Activated B cell treated with CpG ODN at 0.5 μM for 24 hours (primary cell): ENCODE results near the gene SERPINB11. TPM values are rescaled to one million over a fixed set of nuclear protein-coding genes. Genes with fewer than 3 reads are reported as not detected.
"Not testable (repeated sequence)": the region's sequence is repeated elsewhere in the genome, so short reads cannot be mapped to it uniquely, and the experiment has no call there.

Source experiments
- ATAC-seq: fragments of 200-7000 bp; cut with Tn5 transposase; one replicate; pipeline ENCODE4 v1.10.0; 2021; ENCODE audit warnings: low read depth, mild to moderate bottlenecking, moderate library complexity
- CTCF ChIA-PET: fragments of 350-600 bp; sonication (Branson Sonifier 250); formaldehyde crosslinking; loops from one replicate; lab custom pipeline; 2021; ENCODE audit warnings: antibody characterized with exemption; lab: Charles Lee
- POLR2A ChIA-PET: fragments of 350-600 bp; sonication (Branson Sonifier 250); formaldehyde crosslinking; loops from one replicate; lab custom pipeline; 2021; ENCODE audit warnings: antibody characterized with exemption; lab: Charles Lee
- DNase-seq: peaks from one replicate; pipeline ENCODE4 v3.0.0; 2022
- H3K27ac Mint-ChIP-seq: one replicate; pipeline ENCODE4 v1.8.0; 2020; ENCODE audit warnings: mixed read lengths
- H3K27me3 Mint-ChIP-seq: one replicate; pipeline ENCODE4 v1.8.0; 2021; ENCODE audit warnings: mixed read lengths
- H3K36me3 Mint-ChIP-seq: one replicate; pipeline ENCODE4 v1.8.0; 2021; ENCODE audit warnings: low read depth, mixed read lengths
- H3K4me1 Mint-ChIP-seq: one replicate; pipeline ENCODE4 v1.8.0; 2021; ENCODE audit warnings: mixed read lengths
- H3K4me3 Mint-ChIP-seq: one replicate; pipeline ENCODE4 v1.8.0; 2020; ENCODE audit warnings: mild to moderate bottlenecking, mixed read lengths
- H3K9me3 Mint-ChIP-seq: one replicate; pipeline ENCODE4 v1.8.0; 2020; ENCODE audit warnings: mixed read lengths
- intact Hi-C: fragments of 100-400 bp; cut with micrococcal nuclease; formaldehyde crosslinking; loops from one replicate; pipeline ENCODE4 v1.15.1; 2024
- total RNA-seq: library from RNA; stranded (reverse); gene quantifications from 2 replicates; pipeline ENCODE4 v1.2.3, GENCODE V29; 2022
- TF ChIP-seq, protein P1 (sequence below): fragments of 200-600 bp; IDR thresholded peaks from one replicate; pipeline ENCODE4 v1.8.0; 2022; ENCODE audit warnings: antibody characterized with exemption, mild to moderate bottlenecking

The SERPINB11 gene
- total RNA-seq, 1 donor from 2014 or later, result not detected

DNA sequence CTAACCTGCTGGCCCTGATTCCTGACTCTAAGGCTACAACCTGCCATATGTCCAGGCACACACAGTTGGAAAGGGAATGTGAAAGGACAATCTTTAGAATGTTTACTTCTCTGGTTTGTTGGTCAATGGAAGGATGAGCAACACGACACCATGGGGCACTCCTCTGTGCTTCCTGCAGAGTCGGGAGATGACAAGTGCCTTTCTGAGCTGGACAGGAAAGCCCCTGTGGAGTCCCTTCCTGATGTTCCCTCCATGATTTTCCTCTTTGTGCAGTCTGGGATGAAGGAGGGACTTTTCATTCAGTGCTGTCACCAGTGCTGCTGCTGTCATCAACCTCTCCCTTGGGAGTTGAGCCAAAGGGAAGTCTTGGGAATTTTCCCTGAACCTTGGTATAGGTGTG, 49.9 kb downstream of the SERPINB11 start:
- H3K4me3 Mint-ChIP-seq, result no peak overlapping the region
- H3K36me3 Mint-ChIP-seq, result no peaks in the 10 kb centered on the region
- POLR2A ChIA-PET, result no interaction called here
- ATAC-seq, result no peak
- TF ChIP-seq, protein P1, sequence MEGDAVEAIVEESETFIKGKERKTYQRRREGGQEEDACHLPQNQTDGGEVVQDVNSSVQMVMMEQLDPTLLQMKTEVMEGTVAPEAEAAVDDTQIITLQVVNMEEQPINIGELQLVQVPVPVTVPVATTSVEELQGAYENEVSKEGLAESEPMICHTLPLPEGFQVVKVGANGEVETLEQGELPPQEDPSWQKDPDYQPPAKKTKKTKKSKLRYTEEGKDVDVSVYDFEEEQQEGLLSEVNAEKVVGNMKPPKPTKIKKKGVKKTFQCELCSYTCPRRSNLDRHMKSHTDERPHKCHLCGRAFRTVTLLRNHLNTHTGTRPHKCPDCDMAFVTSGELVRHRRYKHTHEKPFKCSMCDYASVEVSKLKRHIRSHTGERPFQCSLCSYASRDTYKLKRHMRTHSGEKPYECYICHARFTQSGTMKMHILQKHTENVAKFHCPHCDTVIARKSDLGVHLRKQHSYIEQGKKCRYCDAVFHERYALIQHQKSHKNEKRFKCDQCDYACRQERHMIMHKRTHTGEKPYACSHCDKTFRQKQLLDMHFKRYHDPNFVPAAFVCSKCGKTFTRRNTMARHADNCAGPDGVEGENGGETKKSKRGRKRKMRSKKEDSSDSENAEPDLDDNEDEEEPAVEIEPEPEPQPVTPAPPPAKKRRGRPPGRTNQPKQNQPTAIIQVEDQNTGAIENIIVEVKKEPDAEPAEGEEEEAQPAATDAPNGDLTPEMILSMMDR, result no peak
- peaks cover 6% of the 10 kb centered on the region for H3K9me3 Mint-ChIP-seq
- intact Hi-C loops, result no loop called here
- CTCF ChIA-PET, result no interaction called here
- no peak overlapping the region for H3K27ac Mint-ChIP-seq
- DNase-seq, result no peak
- no peaks in the 10 kb centered on the region for H3K4me1 Mint-ChIP-seq
- no peaks in the 10 kb centered on the region for H3K27me3 Mint-ChIP-seq

DNA sequence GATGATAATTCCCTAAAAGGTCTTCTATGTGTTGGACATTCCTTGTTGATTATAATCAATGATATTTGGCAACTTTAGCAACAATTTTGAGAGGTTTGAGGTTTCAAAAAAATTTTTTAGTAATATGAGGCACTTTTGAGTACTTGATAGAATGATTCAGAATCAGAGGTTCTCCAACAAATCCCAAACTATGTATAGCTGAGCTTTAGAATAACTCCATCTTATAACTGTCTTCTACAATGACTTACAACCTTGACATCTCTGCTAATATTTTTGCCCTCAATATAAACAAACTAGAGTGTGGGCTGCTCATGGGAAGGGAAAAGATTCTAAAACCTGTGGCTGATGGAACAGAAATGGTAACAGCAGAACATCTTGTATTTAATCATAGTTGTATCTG, 50.9 kb downstream of the SERPINB11 start:
- no peak overlapping the region for H3K27ac Mint-ChIP-seq
- TF ChIP-seq, protein P1, result no peak
- no peak overlapping the region for H3K4me3 Mint-ChIP-seq
- no peaks in the 10 kb centered on the region for H3K9me3 Mint-ChIP-seq
- CTCF ChIA-PET, result no interaction called here
- no peaks in the 10 kb centered on the region for H3K36me3 Mint-ChIP-seq
- H3K4me1 Mint-ChIP-seq, result no peaks in the 10 kb centered on the region
- intact Hi-C loops, result no loop called here
- DNase-seq (no peak), ATAC-seq (no peak)
- no peaks in the 10 kb centered on the region for H3K27me3 Mint-ChIP-seq
- POLR2A ChIA-PET, result no interaction called here

DNA sequence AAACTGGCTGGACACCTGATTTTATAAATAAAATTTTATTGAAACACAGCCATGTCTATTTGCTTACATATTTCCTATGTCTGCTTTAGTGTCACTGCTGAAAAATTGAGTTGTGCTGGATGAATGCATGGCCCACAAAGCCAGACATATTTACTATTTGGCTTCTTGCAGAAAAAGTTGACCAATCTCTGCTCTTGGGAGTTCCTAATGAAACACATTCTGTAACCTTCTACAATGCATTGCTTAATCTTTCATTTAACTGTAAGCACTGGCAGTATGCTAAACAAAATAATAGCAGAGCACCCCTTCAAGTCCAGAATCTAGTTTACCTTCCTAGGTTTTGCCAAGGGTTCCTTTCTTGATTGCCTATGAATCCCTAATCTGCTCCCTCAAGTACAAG, 54.8 kb downstream of the SERPINB11 start:
- Mint-ChIP-seq H3K36me3 (no peaks in the 10 kb centered on the region), H3K4me3 (no peak overlapping the region), H3K4me1 (no peaks in the 10 kb centered on the region), H3K27me3 (no peaks in the 10 kb centered on the region), H3K9me3 (peaks cover 12% of the 10 kb centered on the region), H3K27ac (no peak overlapping the region)
- TF ChIP-seq, protein P1, result no peak
- ATAC-seq, result no peak
- intact Hi-C loops, result no loop called here
- ChIA-PET CTCF (no interaction called here), POLR2A (no interaction called here)
- DNase-seq, result no peak

DNA sequence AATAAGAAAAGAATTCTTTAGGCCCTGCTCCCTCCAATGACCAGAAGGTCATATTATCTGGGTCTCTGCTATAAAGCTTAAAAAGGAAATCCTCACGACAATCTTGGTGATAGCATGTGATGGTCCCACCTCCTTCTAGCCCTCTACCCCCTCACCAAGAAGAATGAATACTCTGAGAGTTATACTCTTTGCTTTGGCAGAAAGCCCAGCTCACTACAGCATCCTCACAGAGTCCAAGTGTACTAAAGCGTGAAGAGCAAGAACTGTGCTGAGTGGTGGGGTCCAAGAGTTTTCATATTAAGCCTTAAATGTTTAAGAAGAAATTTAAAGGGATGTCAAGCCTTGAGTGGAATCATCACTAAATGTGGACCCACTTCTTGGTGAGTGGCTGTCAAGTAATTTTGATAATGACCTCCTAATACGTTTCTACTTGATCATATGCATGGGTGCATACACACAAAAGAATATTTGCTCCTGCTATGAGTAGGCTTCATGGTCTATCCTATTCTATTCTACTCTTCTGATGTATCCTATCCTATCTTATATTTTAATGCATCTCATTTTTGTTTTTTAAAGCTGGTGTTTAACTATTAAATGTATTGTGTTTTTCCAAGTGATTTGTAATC, 56.0 kb downstream of the SERPINB11 start:
- no peak overlapping the region for H3K4me3 Mint-ChIP-seq
- TF ChIP-seq, protein P1, result no peak
- POLR2A ChIA-PET, result no interaction called here

DNA sequence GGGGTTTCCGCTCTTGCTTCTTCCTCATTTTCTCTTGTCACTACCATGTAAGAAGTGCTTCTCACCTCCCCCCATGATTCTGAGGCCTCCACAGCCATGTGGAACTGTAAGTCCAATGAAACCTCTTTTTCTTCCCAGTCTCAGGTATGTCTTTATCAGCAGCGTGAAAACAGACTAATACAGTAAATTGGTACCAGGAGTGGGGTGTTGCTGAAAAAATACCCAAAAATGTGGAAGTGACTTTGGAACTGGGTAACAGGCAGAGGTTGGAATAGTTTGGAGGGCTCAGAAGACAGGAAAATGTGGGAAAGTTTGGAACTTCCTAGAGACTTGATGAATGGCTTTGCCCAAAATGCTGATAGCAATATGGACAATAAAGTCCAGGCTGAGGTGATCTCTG, 57.0 kb downstream of the SERPINB11 start:
- H3K4me3 Mint-ChIP-seq, H3K27me3 Mint-ChIP-seq, CTCF ChIA-PET, H3K27ac Mint-ChIP-seq, DNase-seq, ATAC-seq, H3K4me1 Mint-ChIP-seq, POLR2A ChIA-PET, H3K36me3 Mint-ChIP-seq, intact Hi-C loops: not testable (repeated sequence)
- H3K9me3 Mint-ChIP-seq, result peaks cover 12% of the 10 kb centered on the region

More for the DNA sequence above, 56.0 kb downstream of the SERPINB11 start:
- no peaks in the 10 kb centered on the region for H3K36me3 Mint-ChIP-seq
- H3K4me1 Mint-ChIP-seq, result no peaks in the 10 kb centered on the region
- ATAC-seq (no peak), DNase-seq (no peak)
- H3K27me3 Mint-ChIP-seq, result no peaks in the 10 kb centered on the region
- H3K9me3 Mint-ChIP-seq, result peaks cover 12% of the 10 kb centered on the region
- CTCF ChIA-PET, result no interaction called here
- no peak overlapping the region for H3K27ac Mint-ChIP-seq
- intact Hi-C loops, result no loop called here

DNA sequence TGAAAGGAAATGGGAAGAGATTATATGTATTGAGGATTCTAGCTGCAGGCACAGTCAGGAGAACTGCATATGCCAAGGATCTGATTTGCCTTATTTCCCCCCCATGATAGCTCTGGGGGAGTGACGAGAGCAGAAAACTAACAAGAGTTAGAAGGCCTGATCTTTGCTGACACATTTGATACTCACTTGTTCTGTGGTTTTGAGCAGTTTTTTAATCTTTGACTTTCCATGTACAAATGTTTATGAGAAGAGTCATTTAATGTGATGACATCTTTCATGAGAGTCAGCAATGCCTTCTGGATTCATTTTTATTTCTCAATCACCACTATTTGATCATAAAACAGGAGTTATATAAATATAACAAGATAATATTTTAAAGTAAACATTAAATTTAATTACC, 59.8 kb downstream of the SERPINB11 start:
- intact Hi-C loops, result no loop called here
- POLR2A ChIA-PET, result no interaction called here
- Mint-ChIP-seq H3K9me3 (peaks cover 12% of the 10 kb centered on the region), H3K4me3 (no peak overlapping the region), H3K27me3 (no peaks in the 10 kb centered on the region), H3K36me3 (no peaks in the 10 kb centered on the region), H3K4me1 (no peaks in the 10 kb centered on the region), H3K27ac (no peak overlapping the region)
- no peak for ATAC-seq
- TF ChIP-seq, protein P1, result no peak
- CTCF ChIA-PET, result no interaction called here
- DNase-seq, result no peak
